ENCODE results near the gene ZNF451.

The ZNF451 gene

DNA sequence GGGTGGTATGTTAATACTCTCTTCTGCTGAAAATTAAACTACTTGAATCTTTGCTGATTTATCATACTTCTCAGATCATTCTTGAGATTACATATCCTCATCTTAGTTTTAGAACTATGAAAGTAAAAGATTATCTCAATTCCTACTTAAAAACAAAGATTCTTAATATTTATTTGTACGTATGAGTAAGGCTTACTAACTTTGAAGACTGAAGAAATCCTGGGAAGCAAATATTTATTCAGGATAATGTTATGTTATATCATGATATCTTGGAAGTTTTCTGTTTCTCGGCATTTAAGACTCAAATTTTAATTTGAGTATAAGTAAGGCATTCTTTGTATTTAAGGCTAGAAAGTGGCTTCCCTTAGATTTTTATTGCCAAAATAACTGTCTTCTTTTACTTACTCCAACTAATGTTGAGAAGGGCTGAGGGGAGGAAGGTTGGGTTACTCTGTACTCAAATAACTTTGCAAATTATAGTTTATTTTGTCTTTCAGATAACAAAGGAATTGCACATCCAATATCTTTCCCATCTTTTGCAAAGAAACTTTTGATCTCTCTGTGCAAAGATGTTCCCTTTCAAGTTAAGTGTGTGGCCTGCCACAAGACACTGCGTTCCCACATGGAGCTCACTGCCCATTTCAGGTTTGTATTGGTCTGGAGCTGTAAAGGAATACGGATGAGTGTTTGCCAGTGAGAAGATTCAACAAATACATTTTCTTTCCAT, 51.6 kb downstream of the ZNF451 start:
- Histone ChIP-seq H3K79me2 (ENCODE audit: low read length) (no peaks in the 10 kb centered on the region), H3K36me3 (replicated peaks; ENCODE audit: low read depth, low read length) (peaks cover 33% of the 10 kb centered on the region), H3K4me1 (ENCODE audit: low read length) (no peaks in the 10 kb centered on the region), H3K4me3 (ENCODE audit: low read length) (no peak overlapping the region), H3K27ac (ENCODE audit: low read length) (no peak overlapping the region), H3K4me2 (ENCODE audit: low read length) (no peak overlapping the region), H3K27me3 (ENCODE audit: low read depth, low read length) (no peaks in the 10 kb centered on the region), H2AFZ (ENCODE audit: low read depth, low read length) (no peak overlapping the region), H4K20me1 (ENCODE audit: insufficient read depth, low read length) (0 out of 2 replicates have a peak, but pooled peaks cover 2% of the 10 kb centered on the region), H3K9ac (ENCODE audit: low read length) (no peak overlapping the region), H3K9me3 (ENCODE audit: insufficient read depth, low read length) (no peaks in the 10 kb centered on the region)
- TF ChIP-seq EZH2phosphoT487 (IDR thresholded peaks at IDR 0.05; ENCODE audit: low read depth) = no peak
- TF ChIP-seq, protein P1, sequence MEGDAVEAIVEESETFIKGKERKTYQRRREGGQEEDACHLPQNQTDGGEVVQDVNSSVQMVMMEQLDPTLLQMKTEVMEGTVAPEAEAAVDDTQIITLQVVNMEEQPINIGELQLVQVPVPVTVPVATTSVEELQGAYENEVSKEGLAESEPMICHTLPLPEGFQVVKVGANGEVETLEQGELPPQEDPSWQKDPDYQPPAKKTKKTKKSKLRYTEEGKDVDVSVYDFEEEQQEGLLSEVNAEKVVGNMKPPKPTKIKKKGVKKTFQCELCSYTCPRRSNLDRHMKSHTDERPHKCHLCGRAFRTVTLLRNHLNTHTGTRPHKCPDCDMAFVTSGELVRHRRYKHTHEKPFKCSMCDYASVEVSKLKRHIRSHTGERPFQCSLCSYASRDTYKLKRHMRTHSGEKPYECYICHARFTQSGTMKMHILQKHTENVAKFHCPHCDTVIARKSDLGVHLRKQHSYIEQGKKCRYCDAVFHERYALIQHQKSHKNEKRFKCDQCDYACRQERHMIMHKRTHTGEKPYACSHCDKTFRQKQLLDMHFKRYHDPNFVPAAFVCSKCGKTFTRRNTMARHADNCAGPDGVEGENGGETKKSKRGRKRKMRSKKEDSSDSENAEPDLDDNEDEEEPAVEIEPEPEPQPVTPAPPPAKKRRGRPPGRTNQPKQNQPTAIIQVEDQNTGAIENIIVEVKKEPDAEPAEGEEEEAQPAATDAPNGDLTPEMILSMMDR (IDR thresholded peaks at IDR 0.05; ENCODE audit: low read depth, low read length) = no peak

DNA sequence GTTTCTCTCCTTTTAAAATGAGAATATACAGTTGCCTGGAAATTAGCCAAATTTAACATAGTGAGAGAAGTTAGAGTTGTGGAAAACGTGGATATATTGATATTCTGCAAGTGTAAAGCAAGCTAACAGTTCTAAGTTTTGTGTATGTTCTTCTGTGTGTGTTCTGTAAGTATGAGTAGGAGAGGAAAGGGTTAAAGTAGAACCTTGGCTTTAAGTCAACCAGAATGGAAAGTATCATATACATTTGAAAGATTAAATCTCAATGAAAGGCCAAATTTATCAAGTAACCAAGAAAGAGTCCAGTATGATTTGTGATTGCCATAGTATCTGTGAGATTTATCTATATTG, 52.2 kb downstream of the ZNF451 start:
- Histone ChIP-seq H3K27ac (ENCODE audit: low read length) (no peak overlapping the region), H3K4me2 (ENCODE audit: low read length) (no peak overlapping the region), H4K20me1 (ENCODE audit: insufficient read depth, low read length) (0 out of 2 replicates have a peak, but pooled peaks cover 2% of the 10 kb centered on the region), H3K4me3 (ENCODE audit: low read length) (no peak overlapping the region), H3K9me3 (ENCODE audit: insufficient read depth, low read length) (no peaks in the 10 kb centered on the region), H2AFZ (ENCODE audit: low read depth, low read length) (no peak overlapping the region), H3K27me3 (ENCODE audit: low read depth, low read length) (no peaks in the 10 kb centered on the region), H3K36me3 (replicated peaks; ENCODE audit: low read depth, low read length) (peaks cover 34% of the 10 kb centered on the region), H3K79me2 (ENCODE audit: low read length) (no peaks in the 10 kb centered on the region), H3K9ac (ENCODE audit: low read length) (no peak overlapping the region), H3K4me1 (ENCODE audit: low read length) (no peaks in the 10 kb centered on the region)
- no peak for TF ChIP-seq EZH2phosphoT487 (IDR thresholded peaks at IDR 0.05; ENCODE audit: low read depth)
- TF ChIP-seq, protein P1 (IDR thresholded peaks at IDR 0.05; ENCODE audit: low read depth, low read length) = no peak

DNA sequence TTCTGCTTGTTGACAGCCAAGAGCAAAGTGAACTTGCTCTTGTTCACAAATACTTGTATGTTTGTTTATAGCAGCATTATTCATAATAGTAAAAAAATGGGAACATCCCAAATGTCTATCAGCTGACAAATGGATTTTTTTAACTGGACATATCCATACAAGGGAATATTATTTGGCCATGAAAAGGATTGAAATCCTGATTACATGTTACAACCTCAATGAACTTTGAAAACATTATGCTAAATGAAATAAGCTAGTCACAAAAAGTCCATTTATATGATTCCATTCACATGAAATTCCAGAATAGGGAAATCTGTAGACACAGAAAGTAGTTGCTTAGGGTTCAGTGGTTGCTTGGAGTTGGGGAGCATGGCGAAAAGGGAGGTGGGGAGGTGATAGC, 53.7 kb downstream of the ZNF451 start:
- H3K4me3 ChIP-seq (ENCODE audit: low read length) = no peak overlapping the region
- peaks cover 41% of the 10 kb centered on the region for H3K36me3 ChIP-seq (replicated peaks; ENCODE audit: low read depth, low read length)
- H3K27me3 ChIP-seq (ENCODE audit: low read depth, low read length) = no peaks in the 10 kb centered on the region
- no peaks in the 10 kb centered on the region for H3K9me3 ChIP-seq (ENCODE audit: insufficient read depth, low read length)
- H3K4me2 ChIP-seq (ENCODE audit: low read length) = no peak overlapping the region
- TF ChIP-seq EZH2phosphoT487 (IDR thresholded peaks at IDR 0.05; ENCODE audit: low read depth) = no peak
- TF ChIP-seq, protein P1 (IDR thresholded peaks at IDR 0.05; ENCODE audit: low read depth, low read length) = no peak
- H4K20me1 ChIP-seq (ENCODE audit: insufficient read depth, low read length) = no peaks in the 10 kb centered on the region
- no peak overlapping the region for H2AFZ ChIP-seq (ENCODE audit: low read depth, low read length)
- H3K79me2 ChIP-seq (ENCODE audit: low read length) = no peaks in the 10 kb centered on the region
- H3K9ac ChIP-seq (ENCODE audit: low read length) = no peak overlapping the region
- no peak overlapping the region for H3K27ac ChIP-seq (ENCODE audit: low read length)
- H3K4me1 ChIP-seq (ENCODE audit: low read length) = peaks cover 4% of the 10 kb centered on the region; the same call in 1 of the 2 replicates

DNA sequence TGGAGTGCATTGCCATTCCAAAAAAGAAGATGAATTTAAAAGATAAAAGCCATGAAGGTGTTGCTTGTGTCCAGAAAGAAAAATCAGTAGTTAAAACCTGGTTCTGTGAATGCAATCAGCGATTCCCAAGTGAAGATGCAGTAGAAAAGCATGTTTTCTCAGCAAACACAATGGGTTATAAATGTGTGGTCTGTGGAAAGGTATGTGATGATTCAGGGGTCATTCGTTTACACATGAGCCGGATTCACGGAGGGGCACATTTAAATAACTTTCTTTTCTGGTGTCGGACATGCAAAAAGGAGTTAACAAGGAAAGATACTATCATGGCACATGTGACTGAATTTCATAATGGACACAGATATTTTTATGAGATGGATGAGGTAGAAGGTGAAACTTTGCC, 57.4 kb downstream of the ZNF451 start:
- H2AFZ ChIP-seq (ENCODE audit: low read depth, low read length) = no peak overlapping the region
- no peaks in the 10 kb centered on the region for H3K9me3 ChIP-seq (ENCODE audit: insufficient read depth, low read length)
- no peak overlapping the region for H3K4me3 ChIP-seq (ENCODE audit: low read length)
- H3K4me2 ChIP-seq (ENCODE audit: low read length) = no peak overlapping the region
- no peaks in the 10 kb centered on the region for H3K79me2 ChIP-seq (ENCODE audit: low read length)
- H3K27me3 ChIP-seq (ENCODE audit: low read depth, low read length) = no peaks in the 10 kb centered on the region
- H3K36me3 ChIP-seq (replicated peaks; ENCODE audit: low read depth, low read length) = peaks cover 47% of the 10 kb centered on the region
- peaks cover 4% of the 10 kb centered on the region; the same call in 1 of the 2 replicates for H3K4me1 ChIP-seq (ENCODE audit: low read length)
- H3K27ac ChIP-seq (ENCODE audit: low read length) = no peak overlapping the region
- no peak for TF ChIP-seq EZH2phosphoT487 (IDR thresholded peaks at IDR 0.05; ENCODE audit: low read depth)
- TF ChIP-seq, protein P1 (IDR thresholded peaks at IDR 0.05; ENCODE audit: low read depth, low read length) = no peak
- no peak overlapping the region for H3K9ac ChIP-seq (ENCODE audit: low read length)
- H4K20me1 ChIP-seq (ENCODE audit: insufficient read depth, low read length) = no peaks in the 10 kb centered on the region
